ENCODE results near the gene UNKL.

Gene UNKL

GRCh38 chr16:1315081-1316032, 99.1 kb downstream of the UNKL start:
- no peak for DNase-seq (ENCODE audit: low spot score)
- TF ChIP-seq CTCF (conservative IDR thresholded peaks at IDR 0.05; ENCODE audit: low read depth): no peak
- 0 out of 2 replicates have a peak overlapping the region, but pooled peaks have one; percentile 1 for H3K27ac ChIP-seq
- CTCF ChIA-PET: interaction anchor here (0.7 kb wide), 1 partner anchor 103 kb away, joined by 4 read pairs; no protein-coding TSS in a partner anchor
- POLR2A ChIA-PET (ENCODE audit: low non-redundant PET): no interaction called here

- no peak for DNase-seq (ENCODE audit: low spot score)
- CTCF ChIA-PET: interaction anchor here (0.7 kb wide), 1 partner anchor 103 kb away, joined by 4 read pairs; no protein-coding TSS in a partner anchor
- 0 out of 2 replicates have a peak overlapping the region, but pooled peaks have one; percentile 1 for H3K27ac ChIP-seq
- POLR2A ChIA-PET (ENCODE audit: low non-redundant PET): no interaction called here
- no peak for TF ChIP-seq CTCF (conservative IDR thresholded peaks at IDR 0.05; ENCODE audit: low read depth)
These were observed 100.0 kb downstream of the UNKL start for GRCh38 chr16:1314399-1315068.

GRCh38 chr16:1313721-1314369, 100.7 kb downstream of the UNKL start:
- POLR2A ChIA-PET (ENCODE audit: low non-redundant PET): no interaction called here
- DNase-seq (ENCODE audit: low spot score): no peak
- CTCF ChIA-PET: no interaction called here
- no peak for TF ChIP-seq CTCF (conservative IDR thresholded peaks at IDR 0.05; ENCODE audit: low read depth)
- no peak overlapping the region for H3K27ac ChIP-seq
